Hepatocyte (in vitro differentiated cells): Measurements from ENCODE around the gene CYLD.

ENCODE experiments used
- CTCF ChIP-seq: fragments of 200-600 bp; sonication (generic); IDR thresholded peaks from 2 replicates; pipeline ENCODE4 v1.5.1; 2016; ENCODE audit warnings: antibody characterized with exemption, mild to moderate bottlenecking; ENCODE audit not compliant: poor library complexity
- EZH2 ChIP-seq: fragments of 200-600 bp; sonication (generic); IDR thresholded peaks from 2 replicates; pipeline ENCODE4 v1.6.1; 2016; ENCODE audit warnings: antibody characterized with exemption, mild to moderate bottlenecking, borderline replicate concordance
- EZH2phosphoT487 ChIP-seq: fragments of 200-600 bp; sonication (generic); IDR thresholded peaks from one replicate; pipeline ENCODE4 v1.6.1; 2018; ENCODE audit warnings: antibody characterized with exemption, mild to moderate bottlenecking, low read depth, moderate library complexity; ENCODE audit not compliant: unreplicated experiment, severe bottlenecking

- no peak for TF ChIP-seq CTCF
- no peak for TF ChIP-seq EZH2phosphoT487
- TF ChIP-seq EZH2 = no peak
These were observed 75.1 kb downstream of the CYLD start for GRCh38 chr16:50816901-50817555.
